Smooth muscle cell (in vitro differentiated cells): ENCODE results near the gene NKRF. TPM values are rescaled to one million over a fixed set of nuclear protein-coding genes. Genes with fewer than 3 reads are reported as not detected.
A peak's percentile ranks its signal among the peaks of the same experiment; 100 is the strongest.

ENCODE experiments used
- DNase-seq: peaks from one replicate; lab custom pipeline; 2025; ENCODE audit not compliant: unreplicated experiment; lab: John Stamatoyannopoulos, UW
- H2AFZ ChIP-seq: fragments of 200-600 bp; sonication (generic); 2 replicates; pipeline ENCODE4 v1.6.0; 2016; ENCODE audit warnings: antibody characterized with exemption, low read depth, mild to moderate bottlenecking
- H3F3A ChIP-seq: fragments of 200-600 bp; sonication (generic); 2 replicates; pipeline ENCODE4 v1.6.0; 2017; ENCODE audit warnings: antibody characterized with exemption, low read depth
- H3K27ac ChIP-seq: fragments of 200-600 bp; sonication (generic); 2 replicates; pipeline ENCODE4 v1.5.1; 2016; ENCODE audit warnings: low read depth, mild to moderate bottlenecking
- H3K27me3 ChIP-seq: fragments of 200-600 bp; sonication (generic); 2 replicates; pipeline ENCODE4 v1.6.1; 2016; ENCODE audit warnings: low read depth, mild to moderate bottlenecking
- H3K36me3 ChIP-seq: fragments of 200-600 bp; sonication (generic); 2 replicates; pipeline ENCODE4 v1.5.1; 2016; ENCODE audit warnings: low read depth
- H3K4me1 ChIP-seq: fragments of 200-600 bp; sonication (generic); 2 replicates; pipeline ENCODE4 v1.5.1; 2016; ENCODE audit warnings: low read depth
- H3K4me2 ChIP-seq: fragments of 200-600 bp; sonication (generic); 2 replicates; pipeline ENCODE4 v1.6.0; 2016; ENCODE audit warnings: mild to moderate bottlenecking
- H3K4me3 ChIP-seq: fragments of 200-600 bp; sonication (generic); 2 replicates; pipeline ENCODE4 v1.5.1; 2016; ENCODE audit warnings: mild to moderate bottlenecking
- H3K79me2 ChIP-seq: fragments of 200-600 bp; sonication (generic); 2 replicates; pipeline ENCODE4 v1.6.0; 2016; ENCODE audit warnings: low read depth, mild to moderate bottlenecking
- H3K9ac ChIP-seq: fragments of 200-600 bp; sonication (generic); 2 replicates; pipeline ENCODE4 v1.6.0; 2016; ENCODE audit warnings: low read depth
- H3K9me3 ChIP-seq: fragments of 200-600 bp; sonication (generic); replicated peaks from 2 replicates; pipeline ENCODE4 v1.5.1; 2016; ENCODE audit warnings: low read depth
- H4K20me1 ChIP-seq: fragments of 200-600 bp; sonication (generic); 2 replicates; pipeline ENCODE4 v1.6.0; 2016; ENCODE audit warnings: low read depth
- CTCF ChIP-seq: fragments of 200-600 bp; sonication (generic); IDR thresholded peaks from 2 replicates; pipeline ENCODE4 v1.5.1; 2017; ENCODE audit warnings: borderline replicate concordance, mild to moderate bottlenecking, antibody characterized with exemption; ENCODE audit not compliant: insufficient read depth, poor library complexity, severe bottlenecking
- WGBS: methylation state at CpG from one replicate; pipeline ENCODE4 v1.1.7; 2016; ENCODE audit warnings: low lambda C conversion rate; 5-methylcytosine and 5-hydroxymethylcytosine counted together
- polyA plus RNA-seq: library from polyadenylated mRNA; unstranded; fragments of >200 nt; fragmentation: Nextera tagmentation; extraction: Ambion mirVana; gene quantifications from 2 replicates; pipeline ENCODE4 v1.2.1, GENCODE V29; 2016
- total RNA-seq: library from RNA; depleted of rRNA; stranded (reverse); fragments of >200 nt; gene quantifications from 2 replicates; pipeline ENCODE4 v1.2.3, GENCODE V29; 2014

NKRF gene
- total and polyA plus RNA-seq, 2 experiments from 2014 or later, result 2.4 to 8.0 TPM

- H3K79me2 ChIP-seq, result peaks cover 16% of the 10 kb centered on the region
- peak within 1 kb of the TSS; percentile 85 for H3K4me3 ChIP-seq
- peaks cover 6% of the 10 kb centered on the region for H4K20me1 ChIP-seq
- no peaks in the 10 kb centered on the region for H3K36me3 ChIP-seq
- peaks cover 7% of the 10 kb centered on the region for H3K4me1 ChIP-seq
- TF ChIP-seq CTCF, result peak; percentile 29
- H3K27me3 ChIP-seq, result no peaks in the 10 kb centered on the region
- no peaks in the 10 kb centered on the region for H3K9me3 ChIP-seq
- H3K9ac ChIP-seq, result peak within 1 kb of the TSS; percentile 90
- H2AFZ ChIP-seq, result peak within 1 kb of the TSS; percentile 94
- peak; percentile 66 for DNase-seq
- no peaks in the 10 kb centered on the region for H3F3A ChIP-seq
- 39% methylated on average over 45 of the region's 86 CpGs for WGBS
- peak within 1 kb of the TSS; percentile 87 for H3K27ac ChIP-seq
- H3K4me2 ChIP-seq, result peak within 1 kb of the TSS; percentile 87
These were observed 31.6 kb downstream of the NKRF start, which contains the start of gene UBE2A for GRCh38 chrX:119574394-119575266. TSS of gene UBE2A (plus strand) at chrX:119574563. CDS start at chrX:119574712, 149 bp downstream.

- Histone ChIP-seq H2AFZ (peak overlapping the region; percentile 94), H3K27me3 (no peaks in the 10 kb centered on the region), H3K9ac (peak overlapping the region; percentile 90), H4K20me1 (peaks cover 6% of the 10 kb centered on the region), H3K4me2 (peak overlapping the region; percentile 87), H3K4me1 (peaks cover 7% of the 10 kb centered on the region), H3K4me3 (peak overlapping the region; percentile 85), H3K79me2 (peaks cover 16% of the 10 kb centered on the region), H3K27ac (peak overlapping the region; percentile 87), H3K36me3 (no peaks in the 10 kb centered on the region), H3F3A (no peaks in the 10 kb centered on the region), H3K9me3 (no peaks in the 10 kb centered on the region)
- peak; percentile 10 for DNase-seq
- 35% methylated on average over 30 of the region's 30 CpGs for WGBS
- no peak for TF ChIP-seq CTCF
These were observed 32.3 kb downstream of the NKRF start for GRCh38 chrX:119573840-119574393.

- Histone ChIP-seq H3K27ac (no peak overlapping the region), H3K9me3 (no peaks in the 10 kb centered on the region), H3K36me3 (no peaks in the 10 kb centered on the region), H3K4me1 (peaks cover 7% of the 10 kb centered on the region), H4K20me1 (peaks cover 6% of the 10 kb centered on the region), H3K27me3 (no peaks in the 10 kb centered on the region), H3K79me2 (peaks cover 16% of the 10 kb centered on the region), H3F3A (no peaks in the 10 kb centered on the region), H3K4me3 (peak overlapping the region; percentile 85), H2AFZ (peak overlapping the region; percentile 94), H3K4me2 (peak overlapping the region; percentile 87), H3K9ac (no peak overlapping the region)
- WGBS, result 61% methylated on average over 3 of the region's 3 CpGs
- no peak for DNase-seq
- TF ChIP-seq CTCF, result no peak
These were observed 33.0 kb downstream of the NKRF start for GRCh38 chrX:119573222-119573621.
